Neural crest cell (in vitro differentiated cells): ENCODE data around the gene OR2B2. TPM values are rescaled to one million over a fixed set of nuclear protein-coding genes. Genes with fewer than 3 reads are reported as not detected.
"Not testable (repeated sequence)": the region's sequence is repeated elsewhere in the genome, so short reads cannot be mapped to it uniquely, and the experiment has no call there.

ENCODE experiments used
- DNase-seq: peaks from one replicate; pipeline ENCODE4 v3.0.0; 2021; ENCODE audit warnings: low read depth, mixed read lengths, low spot score
- H3K27ac Mint-ChIP-seq: one replicate; pipeline ENCODE4 v1.8.0; 2021; ENCODE audit warnings: mild to moderate bottlenecking, mixed read lengths; ENCODE audit not compliant: unreplicated experiment
- H3K27me3 Mint-ChIP-seq: 2 replicates; pipeline ENCODE4 v1.8.0; 2021; ENCODE audit warnings: low read depth, mild to moderate bottlenecking, mixed read lengths
- H3K36me3 Mint-ChIP-seq: 2 replicates; pipeline ENCODE4 v1.8.0; 2021; ENCODE audit warnings: low read depth, mild to moderate bottlenecking, mixed read lengths
- H3K4me1 Mint-ChIP-seq: 2 replicates; pipeline ENCODE4 v1.8.0; 2021; ENCODE audit warnings: mixed read lengths
- H3K4me3 Mint-ChIP-seq: one replicate; pipeline ENCODE4 v1.8.0; 2021; ENCODE audit warnings: mild to moderate bottlenecking, mixed read lengths
- H3K9me3 Mint-ChIP-seq: 2 replicates; pipeline ENCODE4 v1.8.0; 2021; ENCODE audit warnings: mixed read lengths
- total RNA-seq: library from RNA; stranded (reverse); gene quantifications from 2 replicates; pipeline ENCODE4 v1.2.1, GENCODE V29; 2021
- TF ChIP-seq, protein P1 (sequence below): fragments of 200-600 bp; sonication (generic); conservative IDR thresholded peaks from 2 replicates; pipeline ENCODE4 v1.5.0; 2021; ENCODE audit warnings: antibody characterized with exemption, mild to moderate bottlenecking

Gene OR2B2
- total RNA-seq, 1 donor from 2014 or later: not detected

DNA sequence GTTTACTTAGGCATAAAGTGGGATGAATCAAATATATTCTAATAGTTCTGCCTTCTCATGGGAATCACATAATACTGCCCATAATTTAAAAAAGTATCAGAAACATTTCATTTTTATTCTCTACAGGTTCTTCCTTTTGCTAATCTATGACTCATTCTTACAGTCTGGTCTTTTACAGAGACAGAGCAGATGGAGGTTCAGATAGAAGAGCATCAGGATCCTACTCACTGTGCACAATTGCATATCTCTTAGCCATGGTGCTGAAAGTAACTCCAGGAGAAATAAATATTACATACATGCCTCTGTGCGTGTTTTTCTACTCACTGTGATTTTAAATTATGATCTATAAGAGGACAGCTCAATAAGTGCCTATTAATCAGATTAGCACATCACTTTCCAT, 28.6 kb upstream of the OR2B2 start:
- H3K4me1 Mint-ChIP-seq: no peaks in the 10 kb centered on the region
- peaks cover 67% of the 10 kb centered on the region for H3K27me3 Mint-ChIP-seq
- H3K4me3 Mint-ChIP-seq: no peak overlapping the region
- DNase-seq: no peak
- no peaks in the 10 kb centered on the region for H3K36me3 Mint-ChIP-seq
- TF ChIP-seq, protein P1, sequence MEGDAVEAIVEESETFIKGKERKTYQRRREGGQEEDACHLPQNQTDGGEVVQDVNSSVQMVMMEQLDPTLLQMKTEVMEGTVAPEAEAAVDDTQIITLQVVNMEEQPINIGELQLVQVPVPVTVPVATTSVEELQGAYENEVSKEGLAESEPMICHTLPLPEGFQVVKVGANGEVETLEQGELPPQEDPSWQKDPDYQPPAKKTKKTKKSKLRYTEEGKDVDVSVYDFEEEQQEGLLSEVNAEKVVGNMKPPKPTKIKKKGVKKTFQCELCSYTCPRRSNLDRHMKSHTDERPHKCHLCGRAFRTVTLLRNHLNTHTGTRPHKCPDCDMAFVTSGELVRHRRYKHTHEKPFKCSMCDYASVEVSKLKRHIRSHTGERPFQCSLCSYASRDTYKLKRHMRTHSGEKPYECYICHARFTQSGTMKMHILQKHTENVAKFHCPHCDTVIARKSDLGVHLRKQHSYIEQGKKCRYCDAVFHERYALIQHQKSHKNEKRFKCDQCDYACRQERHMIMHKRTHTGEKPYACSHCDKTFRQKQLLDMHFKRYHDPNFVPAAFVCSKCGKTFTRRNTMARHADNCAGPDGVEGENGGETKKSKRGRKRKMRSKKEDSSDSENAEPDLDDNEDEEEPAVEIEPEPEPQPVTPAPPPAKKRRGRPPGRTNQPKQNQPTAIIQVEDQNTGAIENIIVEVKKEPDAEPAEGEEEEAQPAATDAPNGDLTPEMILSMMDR: no peak
- H3K9me3 Mint-ChIP-seq: no peaks in the 10 kb centered on the region
- H3K27ac Mint-ChIP-seq: no peak overlapping the region

DNA sequence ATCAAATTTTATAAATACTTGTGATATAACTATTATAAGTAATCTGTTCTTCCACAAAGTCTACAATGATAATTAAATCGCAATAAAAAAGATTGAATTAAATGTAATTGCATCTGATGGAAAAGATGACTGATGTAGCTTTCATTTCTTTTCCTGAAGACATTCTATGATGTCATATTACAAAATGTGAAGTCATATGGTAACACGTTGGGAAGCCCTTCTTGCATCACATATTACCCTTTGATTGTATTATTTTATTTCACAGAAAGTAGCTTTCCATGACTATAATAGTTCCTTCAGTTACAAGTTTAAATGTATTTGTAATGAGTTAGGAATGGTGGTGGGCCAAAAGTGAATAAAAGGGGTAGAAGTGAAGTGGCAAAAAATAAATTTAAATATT, 19.0 kb upstream of the OR2B2 start:
- H3K4me1 Mint-ChIP-seq: no peaks in the 10 kb centered on the region
- peaks cover 12% of the 10 kb centered on the region for H3K9me3 Mint-ChIP-seq
- TF ChIP-seq, protein P1: no peak
- DNase-seq: no peak
- no peak overlapping the region for H3K4me3 Mint-ChIP-seq
- H3K27me3 Mint-ChIP-seq: peaks cover 31% of the 10 kb centered on the region
- no peaks in the 10 kb centered on the region for H3K36me3 Mint-ChIP-seq
- H3K27ac Mint-ChIP-seq: no peak overlapping the region

DNA sequence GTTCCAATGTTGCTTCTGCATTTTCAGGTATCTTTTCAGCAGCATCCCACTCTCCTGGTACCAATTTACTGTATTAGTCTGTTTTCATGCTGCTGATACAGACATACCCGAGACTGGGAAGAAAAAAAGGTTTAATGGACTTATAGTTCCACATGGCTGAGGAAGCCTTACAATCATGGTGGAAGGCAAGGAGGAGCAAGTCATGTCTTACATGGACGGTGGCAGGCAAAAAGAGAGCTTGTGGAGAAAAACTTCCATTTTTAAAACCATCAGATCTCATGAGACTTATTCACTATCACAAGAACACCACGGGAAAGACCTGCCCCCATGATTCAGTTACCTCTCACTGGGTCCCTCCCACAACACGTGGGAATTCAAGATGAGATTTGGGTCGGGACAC, 17.7 kb upstream of the OR2B2 start:
- not testable (repeated sequence) for H3K4me3 Mint-ChIP-seq, H3K4me1 Mint-ChIP-seq

DNA sequence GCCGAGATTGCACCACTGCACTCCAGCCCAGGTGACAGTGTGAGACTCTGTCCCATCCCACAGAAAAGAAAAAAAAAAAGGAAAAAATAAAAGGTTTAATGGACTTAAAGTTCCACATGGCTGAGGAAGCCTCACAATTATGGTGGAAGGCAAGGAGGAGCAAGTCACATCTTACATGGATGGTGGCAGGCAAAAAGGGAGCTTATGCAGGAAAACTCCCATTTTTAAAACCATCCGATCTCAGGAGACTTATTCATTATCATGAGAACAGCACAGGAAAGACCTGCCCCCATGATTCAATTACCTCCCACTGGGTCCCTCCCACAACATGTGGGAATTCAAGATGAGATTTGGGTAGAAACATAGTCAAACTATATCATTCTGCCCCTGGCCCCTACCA, 15.8 kb upstream of the OR2B2 start:
- H3K4me1 Mint-ChIP-seq, H3K4me3 Mint-ChIP-seq, H3K27ac Mint-ChIP-seq: not testable (repeated sequence)

More for the DNA sequence above, 17.7 kb upstream of the OR2B2 start:
- not testable (repeated sequence) for H3K27ac Mint-ChIP-seq, H3K36me3 Mint-ChIP-seq, DNase-seq
- Mint-ChIP-seq H3K27me3 (peaks cover 27% of the 10 kb centered on the region), H3K9me3 (peaks cover 12% of the 10 kb centered on the region)

DNA sequence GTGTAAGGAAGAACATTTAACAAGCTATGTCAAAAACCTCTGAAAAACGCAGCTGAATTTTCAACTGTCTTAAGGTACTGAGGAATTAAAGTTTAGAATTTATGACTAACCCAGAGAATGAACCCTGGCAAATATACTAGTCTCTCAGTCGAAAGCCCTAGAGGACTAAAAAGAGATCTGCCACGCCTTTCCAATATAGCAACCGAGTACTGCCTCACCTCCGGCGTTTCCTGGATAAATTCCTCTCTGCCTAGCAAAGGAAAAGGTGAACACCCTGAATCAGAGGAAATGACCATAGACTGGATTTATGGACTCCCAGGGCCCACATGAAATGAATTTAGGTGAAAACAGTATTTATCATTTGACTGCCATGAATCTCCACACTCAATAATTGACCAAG, 12.0 kb upstream of the OR2B2 start:
- TF ChIP-seq, protein P1: no peak
- no peak for DNase-seq
- Mint-ChIP-seq H3K9me3 (peaks cover 4% of the 10 kb centered on the region), H3K27me3 (peaks cover 46% of the 10 kb centered on the region), H3K36me3 (no peaks in the 10 kb centered on the region), H3K4me1 (no peaks in the 10 kb centered on the region), H3K4me3 (no peak overlapping the region), H3K27ac (no peak overlapping the region)

More for the DNA sequence above, 15.8 kb upstream of the OR2B2 start:
- DNase-seq, H3K36me3 Mint-ChIP-seq: not testable (repeated sequence)
- peaks cover 12% of the 10 kb centered on the region for H3K9me3 Mint-ChIP-seq
- peaks cover 28% of the 10 kb centered on the region for H3K27me3 Mint-ChIP-seq

DNA sequence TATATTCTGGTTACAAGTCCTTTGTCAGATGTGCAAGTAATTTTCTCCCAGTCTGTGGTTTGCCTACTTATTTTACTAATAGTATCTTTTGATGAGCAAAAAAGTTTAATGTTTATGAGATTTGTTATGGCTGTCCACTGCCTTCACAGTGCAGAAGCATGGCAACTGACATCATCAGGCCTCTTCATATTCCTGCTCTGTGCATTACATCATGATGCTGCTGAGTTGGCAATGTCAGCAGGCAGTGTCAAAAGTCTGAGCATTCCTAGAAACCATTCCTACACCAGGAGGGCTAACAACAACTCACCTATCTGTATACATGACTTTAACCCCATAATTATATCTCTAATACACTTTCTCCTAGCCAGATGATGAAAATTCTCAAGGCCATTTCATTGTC, 10.8 kb upstream of the OR2B2 start:
- DNase-seq: no peak
- no peaks in the 10 kb centered on the region for H3K4me1 Mint-ChIP-seq
- H3K4me3 Mint-ChIP-seq: no peak overlapping the region
- H3K36me3 Mint-ChIP-seq: no peaks in the 10 kb centered on the region
- H3K27ac Mint-ChIP-seq: no peak overlapping the region
- no peaks in the 10 kb centered on the region for H3K9me3 Mint-ChIP-seq
- TF ChIP-seq, protein P1: no peak
- peaks cover 48% of the 10 kb centered on the region for H3K27me3 Mint-ChIP-seq

DNA sequence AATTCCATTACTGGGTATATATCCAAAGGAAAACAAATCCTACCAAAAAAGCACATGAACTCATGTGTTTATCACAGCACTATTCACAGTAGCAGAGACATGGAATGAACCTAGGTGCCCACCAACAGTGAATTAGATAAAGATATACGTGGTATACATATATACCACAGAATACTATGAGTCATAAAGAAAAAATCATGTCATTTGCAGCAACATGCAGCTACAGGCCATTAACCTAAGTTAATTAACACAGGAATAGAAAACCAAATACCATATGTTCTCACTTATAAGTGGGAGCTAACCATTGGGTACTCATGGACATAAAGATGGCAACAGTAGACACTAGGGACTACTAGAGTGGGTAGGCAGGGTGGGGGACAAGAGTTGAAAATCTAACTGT, 4.2 kb downstream of the OR2B2 start:
- no peak overlapping the region for H3K27ac Mint-ChIP-seq
- TF ChIP-seq, protein P1: no peak
- H3K9me3 Mint-ChIP-seq: no peaks in the 10 kb centered on the region
- no peaks in the 10 kb centered on the region for H3K36me3 Mint-ChIP-seq
- H3K27me3 Mint-ChIP-seq: peaks cover 20% of the 10 kb centered on the region
- no peak for DNase-seq
- H3K4me1 Mint-ChIP-seq: peaks cover 5% of the 10 kb centered on the region
- H3K4me3 Mint-ChIP-seq: no peak overlapping the region
